Measurements from ENCODE around the gene GJA1. TPM values are rescaled to one million over a fixed set of nuclear protein-coding genes. Genes with fewer than 3 reads are reported as not detected.

The GJA1 gene
- total and polyA plus RNA-seq, 2 of the 13 experiments (the other 11 are each of a cell fraction or from before 2014, with no cell fraction given): not detected

DNA sequence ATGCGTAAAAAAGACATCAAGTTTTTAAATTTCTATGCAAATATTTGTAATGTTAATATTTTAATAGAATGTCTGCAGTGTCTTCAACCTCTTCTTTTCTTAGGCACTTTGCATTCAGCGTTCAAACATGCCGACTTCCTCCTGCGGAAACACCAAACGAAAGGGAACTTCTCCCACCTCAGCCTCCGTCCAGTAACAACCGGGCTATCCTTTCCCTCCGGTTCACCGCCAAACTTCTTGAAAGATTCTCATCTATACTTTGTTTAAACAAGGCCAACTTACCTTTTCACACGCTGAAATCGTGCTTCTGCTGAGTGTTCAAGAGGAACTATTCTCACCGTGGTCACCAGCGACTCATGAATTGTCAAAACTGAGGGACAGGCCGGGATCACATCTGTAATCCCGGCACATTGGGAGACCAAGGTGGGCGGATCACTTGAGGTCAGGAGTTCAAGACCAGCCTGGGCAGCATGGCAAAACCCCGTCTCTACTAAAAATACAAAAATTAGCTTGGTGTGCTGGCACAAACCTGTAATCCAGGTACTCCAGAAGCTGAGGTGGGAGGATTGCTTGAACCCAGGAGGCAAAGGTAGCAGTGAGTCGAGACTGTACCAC lies 44.8 kb downstream of the GJA1 start:
- no peaks in the 10 kb centered on the region for H3K4me1 ChIP-seq (ENCODE audit: insufficient read depth, low read length)
- no peak for TF ChIP-seq FIP1L1 (IDR thresholded peaks at IDR 0.05; ENCODE audit: borderline replicate concordance, insufficient read depth, low read depth, low read length)
- TF ChIP-seq TARDBP (CRISPR knock-in tag; IDR thresholded peaks at IDR 0.05): no peak
- no peak for TF ChIP-seq RXRB (CRISPR knock-in tag; IDR thresholded peaks at IDR 0.05; ENCODE audit: borderline replicate concordance)
- no peak for TF ChIP-seq HOXA9 (CRISPR knock-in tag; IDR thresholded peaks at IDR 0.05; ENCODE audit: borderline replicate concordance)
- TF ChIP-seq RBFOX2 (IDR thresholded peaks at IDR 0.05; ENCODE audit: low read depth, low read length): no peak
- TF ChIP-seq, protein P1, sequence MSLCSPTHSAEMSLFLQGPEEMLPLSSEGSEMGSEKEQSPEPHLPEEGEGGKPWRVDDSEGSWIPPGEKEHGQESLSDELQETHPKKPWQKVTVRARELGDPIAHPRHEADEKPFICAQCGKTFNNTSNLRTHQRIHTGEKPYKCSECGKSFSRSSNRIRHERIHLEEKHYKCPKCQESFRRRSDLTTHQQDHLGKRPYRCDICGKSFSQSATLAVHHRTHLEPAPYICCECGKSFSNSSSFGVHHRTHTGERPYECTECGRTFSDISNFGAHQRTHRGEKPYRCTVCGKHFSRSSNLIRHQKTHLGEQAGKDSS (CRISPR knock-in tag; IDR thresholded peaks at IDR 0.05; ENCODE audit: borderline replicate concordance, low read depth): no peak
- TF ChIP-seq MIER2 (CRISPR knock-in tag; IDR thresholded peaks at IDR 0.05): no peak
- no peak for TF ChIP-seq PRMT3 (CRISPR knock-in tag; IDR thresholded peaks at IDR 0.05; ENCODE audit: borderline replicate concordance, low read depth)
- no peak for TF ChIP-seq TOE1 (CRISPR knock-in tag; IDR thresholded peaks at IDR 0.05)
- no peak for TF ChIP-seq ZNF550 (CRISPR knock-in tag; IDR thresholded peaks at IDR 0.05; ENCODE audit: borderline replicate concordance)
- TF ChIP-seq, protein P2, sequence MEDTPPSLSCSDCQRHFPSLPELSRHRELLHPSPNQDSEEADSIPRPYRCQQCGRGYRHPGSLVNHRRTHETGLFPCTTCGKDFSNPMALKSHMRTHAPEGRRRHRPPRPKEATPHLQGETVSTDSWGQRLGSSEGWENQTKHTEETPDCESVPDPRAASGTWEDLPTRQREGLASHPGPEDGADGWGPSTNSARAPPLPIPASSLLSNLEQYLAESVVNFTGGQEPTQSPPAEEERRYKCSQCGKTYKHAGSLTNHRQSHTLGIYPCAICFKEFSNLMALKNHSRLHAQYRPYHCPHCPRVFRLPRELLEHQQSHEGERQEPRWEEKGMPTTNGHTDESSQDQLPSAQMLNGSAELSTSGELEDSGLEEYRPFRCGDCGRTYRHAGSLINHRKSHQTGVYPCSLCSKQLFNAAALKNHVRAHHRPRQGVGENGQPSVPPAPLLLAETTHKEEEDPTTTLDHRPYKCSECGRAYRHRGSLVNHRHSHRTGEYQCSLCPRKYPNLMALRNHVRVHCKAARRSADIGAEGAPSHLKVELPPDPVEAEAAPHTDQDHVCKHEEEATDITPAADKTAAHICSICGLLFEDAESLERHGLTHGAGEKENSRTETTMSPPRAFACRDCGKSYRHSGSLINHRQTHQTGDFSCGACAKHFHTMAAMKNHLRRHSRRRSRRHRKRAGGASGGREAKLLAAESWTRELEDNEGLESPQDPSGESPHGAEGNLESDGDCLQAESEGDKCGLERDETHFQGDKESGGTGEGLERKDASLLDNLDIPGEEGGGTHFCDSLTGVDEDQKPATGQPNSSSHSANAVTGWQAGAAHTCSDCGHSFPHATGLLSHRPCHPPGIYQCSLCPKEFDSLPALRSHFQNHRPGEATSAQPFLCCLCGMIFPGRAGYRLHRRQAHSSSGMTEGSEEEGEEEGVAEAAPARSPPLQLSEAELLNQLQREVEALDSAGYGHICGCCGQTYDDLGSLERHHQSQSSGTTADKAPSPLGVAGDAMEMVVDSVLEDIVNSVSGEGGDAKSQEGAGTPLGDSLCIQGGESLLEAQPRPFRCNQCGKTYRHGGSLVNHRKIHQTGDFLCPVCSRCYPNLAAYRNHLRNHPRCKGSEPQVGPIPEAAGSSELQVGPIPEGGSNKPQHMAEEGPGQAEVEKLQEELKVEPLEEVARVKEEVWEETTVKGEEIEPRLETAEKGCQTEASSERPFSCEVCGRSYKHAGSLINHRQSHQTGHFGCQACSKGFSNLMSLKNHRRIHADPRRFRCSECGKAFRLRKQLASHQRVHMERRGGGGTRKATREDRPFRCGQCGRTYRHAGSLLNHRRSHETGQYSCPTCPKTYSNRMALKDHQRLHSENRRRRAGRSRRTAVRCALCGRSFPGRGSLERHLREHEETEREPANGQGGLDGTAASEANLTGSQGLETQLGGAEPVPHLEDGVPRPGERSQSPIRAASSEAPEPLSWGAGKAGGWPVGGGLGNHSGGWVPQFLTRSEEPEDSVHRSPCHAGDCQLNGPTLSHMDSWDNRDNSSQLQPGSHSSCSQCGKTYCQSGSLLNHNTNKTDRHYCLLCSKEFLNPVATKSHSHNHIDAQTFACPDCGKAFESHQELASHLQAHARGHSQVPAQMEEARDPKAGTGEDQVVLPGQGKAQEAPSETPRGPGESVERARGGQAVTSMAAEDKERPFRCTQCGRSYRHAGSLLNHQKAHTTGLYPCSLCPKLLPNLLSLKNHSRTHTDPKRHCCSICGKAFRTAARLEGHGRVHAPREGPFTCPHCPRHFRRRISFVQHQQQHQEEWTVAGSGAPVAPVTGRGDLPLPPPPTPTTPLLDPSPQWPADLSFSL (CRISPR knock-in tag; IDR thresholded peaks at IDR 0.05): no peak
- no peak for TF ChIP-seq ZNF841 (CRISPR knock-in tag; IDR thresholded peaks at IDR 0.05; ENCODE audit: borderline replicate concordance)
- TF ChIP-seq, protein P3, sequence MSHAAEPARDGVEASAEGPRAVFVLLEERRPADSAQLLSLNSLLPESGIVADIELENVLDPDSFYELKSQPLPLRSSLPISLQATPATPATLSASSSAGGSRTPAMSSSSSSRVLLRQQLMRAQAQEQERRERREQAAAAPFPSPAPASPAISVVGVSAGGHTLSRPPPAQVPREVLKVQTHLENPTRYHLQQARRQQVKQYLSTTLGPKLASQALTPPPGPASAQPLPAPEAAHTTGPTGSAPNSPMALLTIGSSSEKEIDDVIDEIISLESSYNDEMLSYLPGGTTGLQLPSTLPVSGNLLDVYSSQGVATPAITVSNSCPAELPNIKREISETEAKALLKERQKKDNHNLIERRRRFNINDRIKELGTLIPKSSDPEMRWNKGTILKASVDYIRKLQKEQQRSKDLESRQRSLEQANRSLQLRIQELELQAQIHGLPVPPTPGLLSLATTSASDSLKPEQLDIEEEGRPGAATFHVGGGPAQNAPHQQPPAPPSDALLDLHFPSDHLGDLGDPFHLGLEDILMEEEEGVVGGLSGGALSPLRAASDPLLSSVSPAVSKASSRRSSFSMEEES (CRISPR knock-in tag; IDR thresholded peaks at IDR 0.05): no peak
- TF ChIP-seq YY1 (IDR thresholded peaks at IDR 0.05; ENCODE audit: insufficient read depth, insufficient replicate concordance, low read depth, low read length): no peak
- TF ChIP-seq ATF7-NPFF (CRISPR knock-in tag; IDR thresholded peaks at IDR 0.05; ENCODE audit: low read depth): no peak
- TF ChIP-seq AHR (CRISPR knock-in tag; IDR thresholded peaks at IDR 0.05): no peak
- DNase-seq (ENCODE audit: low spot score): no peak
- H3K36me3 ChIP-seq (replicated peaks in 1 of 2; ENCODE audit: control insufficient read depth in 1 of 2, insufficient read depth in 2 of 2, low read length in 2 of 2): no peaks in the 10 kb centered on the region
- 41% methylated on average over 18 of the region's 18 CpGs for WGBS (ENCODE audit: low lambda C conversion rate)
- H3K4me3 ChIP-seq (replicated peaks in 1 of 3; ENCODE audit: insufficient read depth in 1 of 3, low read depth in 2 of 3, low read length in 3 of 3): no peak overlapping the region
- ChIA-PET POLR2A (no interaction called here), CTCF (ENCODE audit: low intra/inter-chr PET ratio, low total read pairs) (no interaction called here)
- no peak overlapping the region for H2AFZ ChIP-seq (ENCODE audit: low read length)
- H3K27me3 ChIP-seq (ENCODE audit: control insufficient read depth in 1 of 2, insufficient read depth in 2 of 2, low read length in 2 of 2): no peaks in the 10 kb centered on the region; a peak in 1 of 5 replicates
- no peaks in the 10 kb centered on the region for H3K9me3 ChIP-seq (ENCODE audit: low read length)
- H3K79me2 ChIP-seq (ENCODE audit: insufficient read depth, low read length): no peaks in the 10 kb centered on the region
- in situ Hi-C loops (cut with HindIII; ENCODE audit: extremely low pct_ligation_motif_present, low pct_unique_long_range_greater_than_20kb) (no loop called here), intact Hi-C loops (cut with micrococcal nuclease; ENCODE audit: unreplicated experiment) (no loop called here)
- no peak for ATAC-seq
- no peak overlapping the region for H3K27ac ChIP-seq (ENCODE audit: extremely low read length, insufficient read depth, low read length)
- H3K4me2 ChIP-seq (ENCODE audit: low read depth, low read length): no peak overlapping the region
- no peaks in the 10 kb centered on the region for H4K20me1 ChIP-seq (ENCODE audit: insufficient read depth, low read length)
- H3K9ac ChIP-seq (ENCODE audit: insufficient read depth, low read depth, low read length): no peak overlapping the region
- no TSS peak for BruUV-seq (replicated peaks)
- FAIRE-seq: no peak
